Skeletal muscle tissue (tissue), 4 donors: Measurements from ENCODE around the gene SMURF2. TPM values are rescaled to one million over a fixed set of nuclear protein-coding genes. Genes with fewer than 3 reads are reported as not detected.

Experiments
- H3K27ac ChIP-seq: one replicate; pipeline ENCODE4 v1.7.0; 2013; ENCODE audit warnings: mild to moderate bottlenecking, low read depth, low read length, inconsistent platforms
- H3K27me3 ChIP-seq, 3 donors: one replicate each; pipeline ENCODE4 v1.7.0; 2013; ENCODE audit warnings: low read length in 3 of 3; ENCODE audit not compliant: control insufficient read depth in 3 of 3, insufficient read depth in 3 of 3
- H3K36me3 ChIP-seq, 3 donors: one replicate each; pipeline ENCODE4 v1.7.0; 2013; ENCODE audit warnings: low read length in 3 of 3; ENCODE audit not compliant: control insufficient read depth in 3 of 3, insufficient read depth in 3 of 3
- H3K4me1 ChIP-seq, 3 donors: one replicate each; pipeline ENCODE4 v1.7.0; 2013; ENCODE audit warnings: low read length in 3 of 3, mild to moderate bottlenecking in 3 of 3; ENCODE audit not compliant: control insufficient read depth in 3 of 3, insufficient read depth in 3 of 3
- H3K4me3 ChIP-seq, 3 donors: one replicate each; pipeline ENCODE4 v1.7.0; 2013; ENCODE audit warnings: low read length in 3 of 3
- H3K9ac ChIP-seq, 3 donors: one replicate each; pipeline ENCODE4 v1.7.0; 2013; ENCODE audit warnings: low read length in 3 of 3, mild to moderate bottlenecking in 3 of 3, moderate library complexity in 2 of 3, low read depth in 1 of 3
- H3K9me3 ChIP-seq, 3 donors: one replicate each; pipeline ENCODE4 v1.7.0; 2013; ENCODE audit warnings: low read length in 3 of 3; ENCODE audit not compliant: control insufficient read depth in 3 of 3
- total RNA-seq: library from RNA; depleted of rRNA; stranded (reverse); fragments of >200 nt; gene quantifications from one replicate; pipeline ENCODE4 v1.2.3, GENCODE V29; 2014
- donor health status: Osteomylitis.

SMURF2 gene
- total RNA-seq, 1 donor from 2014 or later, result 32.4 TPM

DNA sequence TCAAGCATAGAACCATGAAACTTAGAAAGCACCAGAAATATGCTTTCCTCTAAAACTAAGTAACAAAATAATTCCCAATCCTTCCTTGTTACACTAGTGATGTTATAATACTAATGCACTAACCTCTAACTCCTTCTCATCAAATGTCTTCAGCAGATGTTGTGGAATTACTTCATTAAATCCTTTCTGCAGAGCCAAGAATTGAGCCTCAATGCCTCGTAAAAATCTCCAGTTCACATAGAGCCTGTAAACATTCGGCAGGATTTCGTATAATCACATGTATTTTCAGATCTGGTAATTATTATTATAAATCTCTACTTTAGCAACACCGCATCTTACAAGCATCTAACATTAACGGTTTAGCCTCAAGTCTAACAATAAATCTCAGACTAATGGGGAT lies 110.6 kb downstream of the SMURF2 start:
- H3K4me3 ChIP-seq, result no peak overlapping the region
- H3K9me3 ChIP-seq, result no peaks in the 10 kb centered on the region
- H3K9ac ChIP-seq, result no peak overlapping the region
- no peaks in the 10 kb centered on the region for H3K27me3 ChIP-seq
- H3K4me1 ChIP-seq, result no peaks in the 10 kb centered on the region
- no peak overlapping the region for H3K27ac ChIP-seq
- peaks cover 7 to 41% (median 23%) of the 10 kb centered on the region in 3 donors for H3K36me3 ChIP-seq

DNA sequence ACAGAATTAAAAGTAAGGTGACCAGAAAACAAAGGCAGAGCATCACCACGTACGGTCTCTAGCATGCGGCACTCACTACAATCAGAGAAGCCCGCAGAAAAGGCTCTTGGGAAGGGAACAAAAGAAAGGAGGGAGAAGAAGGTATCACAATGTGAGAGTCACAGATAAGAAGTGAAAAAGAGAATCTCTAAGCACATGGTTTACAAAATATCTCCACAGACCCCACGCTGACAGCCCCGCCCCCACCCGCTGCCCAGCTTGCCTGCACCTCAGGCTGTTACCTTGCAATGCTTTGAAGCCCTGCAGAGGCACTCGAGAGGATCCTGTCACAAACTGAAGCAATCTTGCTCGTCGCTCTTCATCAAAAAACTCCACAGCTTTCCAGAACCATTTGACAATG lies 114.8 kb downstream of the SMURF2 start:
- H3K27me3 ChIP-seq, result no peaks in the 10 kb centered on the region
- H3K9me3 ChIP-seq, result no peaks in the 10 kb centered on the region
- no peaks in the 10 kb centered on the region for H3K4me1 ChIP-seq
- no peak overlapping the region for H3K4me3 ChIP-seq
- H3K27ac ChIP-seq, result no peak overlapping the region
- H3K36me3 ChIP-seq, result peaks cover 3 to 39% (median 25%) of the 10 kb centered on the region in 3 donors
- no peak overlapping the region for H3K9ac ChIP-seq

DNA sequence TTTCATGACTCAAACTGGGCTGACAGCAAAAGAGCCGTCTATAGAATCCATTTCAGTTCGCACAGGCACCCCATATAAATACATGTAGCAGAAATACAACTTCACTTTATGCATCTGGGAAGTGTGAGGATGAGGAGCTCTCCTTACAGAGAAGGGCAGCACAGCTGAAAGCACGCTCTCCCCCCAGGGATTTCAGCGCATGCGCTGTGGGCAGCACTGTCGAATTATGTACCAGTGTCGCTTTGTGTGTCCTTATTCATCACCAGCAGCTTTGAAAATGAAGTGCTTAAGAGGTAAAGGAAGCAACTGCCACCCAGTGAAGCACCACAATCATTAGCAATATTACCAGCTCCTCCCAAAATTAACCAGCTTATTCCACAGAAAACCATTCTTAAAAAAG lies 115.4 kb downstream of the SMURF2 start:
- Histone ChIP-seq H3K9ac (no peak overlapping the region), H3K4me3 (no peak overlapping the region), H3K36me3 (peaks cover 5 to 45% (median 25%) of the 10 kb centered on the region in 3 donors), H3K27me3 (no peaks in the 10 kb centered on the region), H3K9me3 (no peaks in the 10 kb centered on the region), H3K4me1 (no peaks in the 10 kb centered on the region), H3K27ac (no peak overlapping the region)

DNA sequence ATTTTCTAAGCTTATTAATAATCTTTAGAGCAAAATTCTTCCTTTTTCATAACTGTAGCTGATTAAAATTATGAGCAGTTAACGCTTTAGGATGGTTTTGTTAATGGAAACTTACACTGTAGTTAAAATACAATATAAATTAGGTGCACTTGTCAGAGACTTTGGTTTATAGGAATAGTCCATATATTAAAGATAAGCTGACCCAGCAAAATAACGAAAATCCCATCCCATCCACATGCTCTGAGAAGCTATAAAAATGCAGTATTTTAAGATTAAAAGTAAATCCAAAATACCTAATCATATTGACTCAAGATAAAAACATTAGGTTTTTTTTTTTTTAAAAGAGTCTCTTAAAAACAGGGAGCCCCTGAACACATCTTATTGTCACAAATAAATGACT lies 117.4 kb downstream of the SMURF2 start:
- no peak overlapping the region for H3K9ac ChIP-seq
- peaks cover 3 to 47% (median 28%) of the 10 kb centered on the region in 3 donors for H3K36me3 ChIP-seq
- H3K4me1 ChIP-seq, result no peaks in the 10 kb centered on the region

DNA sequence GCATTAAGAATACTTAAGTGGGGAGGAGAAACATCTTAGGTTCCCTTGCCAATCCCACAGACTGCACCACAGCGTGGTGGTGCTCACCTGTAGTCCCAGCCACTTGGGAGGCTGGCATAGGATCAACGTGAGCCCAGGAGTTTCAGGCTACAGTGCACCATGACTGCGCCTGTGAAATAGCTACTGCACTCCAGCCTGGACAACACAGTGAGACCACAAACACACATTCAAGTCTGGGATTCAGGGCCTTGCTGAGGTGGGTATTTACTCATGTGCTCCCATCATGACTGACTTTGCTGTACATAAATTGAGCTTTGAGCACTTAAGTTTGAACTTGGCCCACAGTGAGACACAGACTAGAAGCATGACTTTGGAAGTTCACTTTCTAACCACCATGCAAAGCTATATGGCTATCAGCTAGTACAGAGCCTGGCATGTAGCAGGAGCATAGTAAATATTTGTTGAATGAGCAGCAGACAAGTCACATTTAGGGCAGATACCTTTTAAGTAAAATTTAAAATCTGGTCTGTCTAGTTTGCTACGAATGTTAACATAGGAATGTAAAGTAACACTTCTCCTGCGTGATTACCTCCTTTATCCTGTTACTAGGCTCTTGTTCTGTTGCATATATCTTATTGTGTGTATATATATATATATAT lies 121.9 kb downstream of the SMURF2 start:
- no peak overlapping the region for H3K4me3 ChIP-seq
- H3K36me3 ChIP-seq, result peaks cover 30 to 56% (median 48%) of the 10 kb centered on the region in 3 donors
- no peaks in the 10 kb centered on the region for H3K9me3 ChIP-seq
- H3K27ac ChIP-seq, result no peak overlapping the region
- H3K27me3 ChIP-seq, result no peaks in the 10 kb centered on the region
- H3K9ac ChIP-seq, result no peak overlapping the region
- no peaks in the 10 kb centered on the region for H3K4me1 ChIP-seq

More for the DNA sequence above, 117.4 kb downstream of the SMURF2 start:
- Histone ChIP-seq H3K27ac (no peak overlapping the region), H3K4me3 (no peak overlapping the region), H3K27me3 (no peaks in the 10 kb centered on the region), H3K9me3 (no peaks in the 10 kb centered on the region)

DNA sequence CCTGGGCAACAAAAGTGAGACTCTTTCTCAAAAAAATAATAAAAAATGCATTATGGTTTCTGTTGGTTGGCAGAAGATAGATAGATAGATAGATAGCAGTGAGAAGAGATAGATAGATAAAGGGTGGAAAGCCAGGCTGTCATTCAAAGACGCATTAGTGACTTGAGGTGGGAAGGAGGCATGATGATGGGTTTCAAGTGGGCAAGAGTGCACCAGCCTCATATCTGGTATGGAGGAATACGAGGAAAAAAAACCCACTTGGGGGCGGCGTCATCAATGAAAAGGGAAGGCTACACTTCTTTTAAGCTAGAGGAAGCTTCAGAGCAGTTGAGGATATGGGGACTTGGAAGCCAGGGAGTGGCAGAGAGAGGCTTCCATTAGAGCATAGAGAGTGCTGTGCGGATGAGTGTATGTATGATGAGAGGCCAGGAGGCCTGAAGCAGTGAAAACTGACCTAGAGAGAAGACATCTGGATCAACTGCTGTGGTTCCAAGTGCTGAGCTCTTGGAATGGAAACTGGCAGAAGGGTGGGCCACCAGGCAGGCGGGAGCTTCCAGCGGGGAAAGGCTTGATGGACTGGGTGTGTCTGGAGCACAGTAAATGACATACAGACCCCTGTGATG lies 123.5 kb downstream of the SMURF2 start:
- peaks cover 42 to 69% (median 65%) of the 10 kb centered on the region in 3 donors for H3K36me3 ChIP-seq

DNA sequence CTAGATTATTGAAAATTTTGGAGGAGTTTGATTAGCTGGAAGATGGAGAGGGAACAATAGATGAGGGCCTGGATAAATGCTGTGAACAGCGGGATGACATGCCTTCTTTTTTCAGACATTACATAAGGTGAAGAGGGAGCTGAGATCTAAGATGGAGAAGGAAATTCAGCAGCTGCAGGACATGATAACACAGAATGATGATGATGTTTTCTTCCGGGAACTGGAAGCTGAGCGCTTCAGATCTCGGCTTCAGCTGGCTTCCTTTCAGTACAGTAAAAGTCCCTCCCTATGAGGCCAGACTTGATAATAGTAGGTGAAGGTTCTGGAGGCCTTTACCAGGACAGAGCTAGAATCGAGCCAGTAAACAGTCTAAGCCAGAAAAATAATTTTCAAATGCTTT lies 124.6 kb downstream of the SMURF2 start:
- H3K27me3 ChIP-seq, result no peaks in the 10 kb centered on the region
- H3K4me1 ChIP-seq, result no peaks in the 10 kb centered on the region
- no peak overlapping the region for H3K9ac ChIP-seq
- H3K9me3 ChIP-seq, result no peaks in the 10 kb centered on the region
- no peak overlapping the region for H3K27ac ChIP-seq
- H3K36me3 ChIP-seq, result peaks cover 51 to 76% (median 74%) of the 10 kb centered on the region in 3 donors
- H3K4me3 ChIP-seq, result no peak overlapping the region

More for the DNA sequence above, 123.5 kb downstream of the SMURF2 start:
- H3K27me3 ChIP-seq, result no peaks in the 10 kb centered on the region
- H3K9ac ChIP-seq, result no peak overlapping the region
- no peaks in the 10 kb centered on the region for H3K9me3 ChIP-seq
- no peak overlapping the region for H3K27ac ChIP-seq
- H3K4me1 ChIP-seq, result no peaks in the 10 kb centered on the region
- H3K4me3 ChIP-seq, result no peak overlapping the region

DNA sequence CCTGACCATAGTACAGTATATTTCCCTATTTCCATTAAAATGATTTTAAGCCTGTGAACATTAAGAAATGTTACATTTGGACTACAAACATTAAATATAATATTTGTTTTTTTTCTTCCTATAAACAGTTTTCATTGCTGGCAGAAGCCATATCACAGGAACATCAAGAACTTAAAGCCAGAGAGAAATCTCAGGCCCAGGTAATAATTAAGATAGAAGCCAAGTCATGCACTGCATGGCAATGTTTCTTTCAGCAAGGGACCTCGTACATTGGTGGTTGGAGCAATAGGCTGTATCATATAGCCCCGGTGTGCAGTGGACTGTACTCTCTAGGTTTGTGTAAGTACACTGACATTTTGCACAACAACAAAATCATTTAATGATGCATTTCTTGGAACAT lies 125.2 kb downstream of the SMURF2 start:
- H3K9ac ChIP-seq, result no peak overlapping the region
- H3K27ac ChIP-seq, result no peak overlapping the region
- no peak overlapping the region for H3K4me3 ChIP-seq
- H3K4me1 ChIP-seq, result no peaks in the 10 kb centered on the region
- H3K36me3 ChIP-seq, result peaks cover 56 to 79% (median 76%) of the 10 kb centered on the region in 3 donors
- H3K9me3 ChIP-seq, result no peaks in the 10 kb centered on the region
- no peaks in the 10 kb centered on the region for H3K27me3 ChIP-seq

DNA sequence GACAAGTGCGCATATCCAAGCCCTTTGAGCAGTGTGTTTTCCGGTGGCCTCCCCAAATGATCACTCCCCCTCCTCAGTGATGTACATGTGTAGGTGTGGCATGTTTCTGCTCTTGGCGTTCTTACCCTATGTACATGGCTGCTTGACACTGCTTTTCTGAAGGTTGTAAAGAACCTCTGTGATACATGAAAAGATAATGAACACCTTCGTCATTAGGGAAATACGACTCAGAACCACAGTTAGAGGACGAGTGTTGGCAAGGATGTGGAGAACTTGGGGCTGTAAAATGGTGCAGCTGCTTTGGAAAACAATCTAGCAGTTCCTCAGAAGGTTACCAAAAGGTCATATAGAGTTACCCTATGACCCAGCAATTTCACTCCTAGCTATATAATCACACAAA lies 126.8 kb downstream of the SMURF2 start:
- no peak overlapping the region for H3K4me3 ChIP-seq
- H3K4me1 ChIP-seq, result no peaks in the 10 kb centered on the region
- no peaks in the 10 kb centered on the region for H3K9me3 ChIP-seq
- peaks cover 66 to 91% (median 82%) of the 10 kb centered on the region in 3 donors for H3K36me3 ChIP-seq
- H3K27me3 ChIP-seq, result no peaks in the 10 kb centered on the region
- H3K27ac ChIP-seq, result no peak overlapping the region
- no peak overlapping the region for H3K9ac ChIP-seq

DNA sequence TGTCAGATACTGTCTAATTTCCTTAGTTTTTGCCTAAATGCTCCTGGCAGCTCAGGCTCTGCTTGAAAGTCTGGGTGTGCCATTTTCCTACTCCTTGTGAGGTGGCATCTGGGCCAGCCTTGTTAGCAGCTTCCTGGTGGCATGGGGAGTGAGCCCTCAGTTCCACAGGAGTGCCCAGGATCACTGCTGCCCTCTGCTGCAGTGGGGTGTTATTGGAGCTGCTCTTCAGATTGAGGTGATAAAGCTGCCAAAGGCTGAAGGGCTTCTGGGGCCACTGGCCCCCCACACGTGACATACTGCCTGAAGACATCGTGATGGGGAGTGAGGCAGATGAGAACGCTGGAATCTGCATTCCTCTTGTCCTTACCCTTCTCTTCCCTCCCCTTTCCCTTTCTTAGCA lies 127.9 kb downstream of the SMURF2 start:
- no peak overlapping the region for H3K9ac ChIP-seq
- H3K36me3 ChIP-seq, result peaks cover 73 to 96% (median 81%) of the 10 kb centered on the region in 3 donors
- no peak overlapping the region for H3K27ac ChIP-seq
- H3K4me1 ChIP-seq, result no peaks in the 10 kb centered on the region
- H3K27me3 ChIP-seq, result no peaks in the 10 kb centered on the region
- H3K9me3 ChIP-seq, result no peaks in the 10 kb centered on the region
- H3K4me3 ChIP-seq, result no peak overlapping the region
